IMR-90 (cell line): ENCODE data around the gene CEBPG. TPM values are rescaled to one million over a fixed set of nuclear protein-coding genes. Genes with fewer than 3 reads are reported as not detected.

Experiments
- ATAC-seq: fragments of 200-7000 bp; cut with Tn5 transposase; 2 replicates; pipeline ENCODE4 v1.9.1; 2020; ENCODE audit warnings: low read depth, mild to moderate bottlenecking, moderate library complexity
- BruUV-seq: library from RNA; stranded (reverse); fragments of 400-500 nt; replicated peaks from 2 replicates; lab custom pipeline; 2021; lab: Mats Ljungman, UMichigan
- CTCF ChIA-PET: fragments of 300-600 bp; formaldehyde crosslinking; extraction: SDS; loops from one replicate; lab custom pipeline; 2021; ENCODE audit warnings: antibody characterized with exemption; lab: Yijun Ruan, JAX
- POLR2A ChIA-PET: fragments of 300-600 bp; sonication (Branson Sonifier 250); formaldehyde crosslinking; loops from one replicate; lab custom pipeline; 2022; ENCODE audit warnings: antibody characterized with exemption; ENCODE audit not compliant: unreplicated experiment; lab: Charles Lee
- DNase-seq: peaks from one replicate; pipeline ENCODE4 v3.0.0; 2013
- H2AFZ ChIP-seq: replicated peaks from 2 replicates; pipeline ENCODE3; 2013; ENCODE audit warnings: low read length, mild to moderate bottlenecking; ENCODE audit not compliant: poor library complexity
- H2AK5ac ChIP-seq: 2 replicates; pipeline ENCODE4 v1.6.1; 2013; ENCODE audit warnings: low read depth, low read length, inconsistent platforms
- H2AK9ac ChIP-seq: replicated peaks from 2 replicates; pipeline ENCODE3; 2013; ENCODE audit warnings: mild to moderate bottlenecking, low read depth, low read length, moderate library complexity; ENCODE audit not compliant: poor library complexity
- H2BK120ac ChIP-seq: 2 replicates; pipeline ENCODE4 v1.6.1; 2013; ENCODE audit warnings: low read depth, low read length, inconsistent platforms
- H2BK15ac ChIP-seq: 3 replicates; pipeline ENCODE4 v1.6.1; 2013; ENCODE audit warnings: low read depth, low read length, inconsistent platforms
- H2BK20ac ChIP-seq: 2 replicates; pipeline ENCODE4 v1.6.1; 2013; ENCODE audit warnings: low read depth, mild to moderate bottlenecking, inconsistent platforms, low read length, moderate library complexity
- H2BK5ac ChIP-seq: 2 replicates; pipeline ENCODE4 v1.6.1; 2013; ENCODE audit warnings: mild to moderate bottlenecking, low read depth, low read length, inconsistent platforms; ENCODE audit not compliant: poor library complexity, severe bottlenecking
- H3K14ac ChIP-seq: replicated peaks from 2 replicates; pipeline ENCODE4 v1.6.1; 2013; ENCODE audit warnings: low read depth, low read length, inconsistent platforms
- H3K18ac ChIP-seq: 2 replicates; pipeline ENCODE4 v1.6.1; 2013; ENCODE audit warnings: low read depth, low read length, control low read depth
- H3K23ac ChIP-seq: 2 replicates; pipeline ENCODE4 v1.6.1; 2013; ENCODE audit warnings: low read depth, low read length, inconsistent platforms
- H3K27ac ChIP-seq: 2 replicates; pipeline ENCODE4 v1.5.1; 2013; ENCODE audit warnings: mild to moderate bottlenecking, control low read depth, low read length; ENCODE audit not compliant: insufficient read depth
- H3K27me3 ChIP-seq: 2 replicates; pipeline ENCODE4 v1.6.1; 2013; ENCODE audit warnings: low read length; ENCODE audit not compliant: control insufficient read depth, insufficient read depth
- H3K36me3 ChIP-seq: 2 replicates; pipeline ENCODE4 v1.6.1; 2013; ENCODE audit warnings: low read length, mixed read lengths; ENCODE audit not compliant: control insufficient read depth, insufficient read depth
- H3K4ac ChIP-seq: 2 replicates; pipeline ENCODE4 v1.6.1; 2013; ENCODE audit warnings: low read depth, low read length, inconsistent platforms
- H3K4me1 ChIP-seq: 2 replicates; pipeline ENCODE4 v1.6.1; 2013; ENCODE audit warnings: low read length, mixed read lengths; ENCODE audit not compliant: control insufficient read depth, insufficient read depth
- H3K4me2 ChIP-seq: 2 replicates; pipeline ENCODE4 v1.6.1; 2013; ENCODE audit warnings: low read depth, mild to moderate bottlenecking, control low read depth, low read length, moderate library complexity
- H3K4me3 ChIP-seq: 2 replicates; pipeline ENCODE4 v1.5.1; 2013; ENCODE audit warnings: low read depth, mild to moderate bottlenecking, control low read depth, low read length, moderate library complexity; ENCODE audit not compliant: insufficient read depth
- H3K56ac ChIP-seq: 2 replicates; pipeline ENCODE4 v1.6.1; 2013; ENCODE audit warnings: low read length, inconsistent platforms; ENCODE audit not compliant: insufficient read depth; ENCODE audit errors: extremely low read depth
- H3K79me1 ChIP-seq, 2 experiments: 2 replicates each; pipeline ENCODE4 v1.6.1; 2013; ENCODE audit warnings: low read length in 2 of 2, inconsistent platforms in 1 of 2, low read depth in 1 of 2
- H3K9ac ChIP-seq: 2 replicates; pipeline ENCODE4 v1.6.1; 2013; ENCODE audit warnings: low read depth, low read length, control low read depth
- H3K9me1 ChIP-seq: 2 replicates; pipeline ENCODE4 v1.6.1; 2013; ENCODE audit warnings: low read length, inconsistent platforms; ENCODE audit not compliant: insufficient read depth
- H3K9me3 ChIP-seq: 2 replicates; pipeline ENCODE4 v1.6.1; 2013; ENCODE audit warnings: low read length; ENCODE audit not compliant: control insufficient read depth, insufficient read depth
- H4K20me1 ChIP-seq: 2 replicates; pipeline ENCODE4 v1.6.1; 2013; ENCODE audit warnings: low read length, inconsistent platforms; ENCODE audit not compliant: insufficient read depth
- H4K5ac ChIP-seq: 2 replicates; pipeline ENCODE4 v1.6.1; 2013; ENCODE audit warnings: mild to moderate bottlenecking, low read depth, low read length, control low read depth
- H4K8ac ChIP-seq, 2 experiments: 2 replicates each; pipeline ENCODE4 v1.6.1; 2013; ENCODE audit warnings: low read depth in 2 of 2, low read length in 2 of 2, control low read depth in 1 of 2, inconsistent platforms in 1 of 2
- H4K91ac ChIP-seq: 2 replicates; pipeline ENCODE4 v1.6.1; 2013; ENCODE audit warnings: low read depth, low read length, inconsistent platforms; ENCODE audit not compliant: insufficient read depth
- BHLHE40 ChIP-seq: fragments of 150-350 bp; IDR thresholded peaks from 2 replicates; pipeline ENCODE4 v1.6.1; 2016; ENCODE audit warnings: mild to moderate bottlenecking, low read depth, low read length
- CEBPB ChIP-seq: IDR thresholded peaks from 2 replicates; pipeline ENCODE4 v1.6.1; 2012; ENCODE audit warnings: low read depth, low read length, improper control_type of control experiment
- ELK1 ChIP-seq: fragments of 150-350 bp; IDR thresholded peaks from 2 replicates; pipeline ENCODE4 v1.6.1; 2016; ENCODE audit warnings: low read depth, mild to moderate bottlenecking, low read length, moderate library complexity, borderline replicate concordance
- FOS ChIP-seq: fragments of 150-350 bp; IDR thresholded peaks from 2 replicates; pipeline ENCODE4 v1.6.1; 2016; ENCODE audit warnings: low read depth, low read length
- MAFK ChIP-seq: IDR thresholded peaks from 2 replicates; pipeline ENCODE4 v1.6.1; 2012; ENCODE audit warnings: low read depth, low read length, improper control_type of control experiment
- MAZ ChIP-seq: IDR thresholded peaks from 2 replicates; pipeline ENCODE4 v1.6.1; 2012; ENCODE audit warnings: low read depth, mild to moderate bottlenecking, low read length, improper control_type of control experiment, moderate library complexity, borderline replicate concordance
- MXI1 ChIP-seq: IDR thresholded peaks from 2 replicates; pipeline ENCODE4 v1.6.1; 2012; ENCODE audit warnings: low read depth, mild to moderate bottlenecking, low read length, moderate library complexity, borderline replicate concordance
- NFE2L2 ChIP-seq: fragments of 150-350 bp; IDR thresholded peaks from 2 replicates; pipeline ENCODE4 v1.6.1; 2016; ENCODE audit warnings: low read depth, mild to moderate bottlenecking, low read length
- POLR2A ChIP-seq: IDR thresholded peaks from 2 replicates; pipeline ENCODE4 v1.6.1; 2012; ENCODE audit warnings: mild to moderate bottlenecking, low read depth, low read length
- RAD21 ChIP-seq: IDR thresholded peaks from 2 replicates; pipeline ENCODE4 v1.6.1; 2012; ENCODE audit warnings: low read length, improper control_type of control experiment
- RCOR1 ChIP-seq: IDR thresholded peaks from 2 replicates; pipeline ENCODE4 v1.6.1; 2012; ENCODE audit warnings: mild to moderate bottlenecking, low read length, improper control_type of control experiment; ENCODE audit not compliant: insufficient replicate concordance
- SMC3 ChIP-seq: fragments of 150-350 bp; IDR thresholded peaks from 2 replicates; pipeline ENCODE4 v1.6.1; 2016; ENCODE audit warnings: low read depth, mild to moderate bottlenecking, antibody characterized with exemption, low read length, moderate library complexity
- USF2 ChIP-seq: fragments of 150-350 bp; IDR thresholded peaks from 2 replicates; pipeline ENCODE4 v1.6.1; 2017; ENCODE audit warnings: mild to moderate bottlenecking, antibody characterized with exemption, low read length, low read depth
- WGBS, 2 experiments: methylation state at CpG; one replicate each; pipeline versions ENCODE4 v1.1.5 to v1.1.7; 2013; ENCODE audit warnings: missing lambda C conversion rate in 2 of 2; ENCODE audit not compliant: insufficient read length in 1 of 2; ENCODE audit errors: extremely low coverage in 2 of 2; 5-methylcytosine and 5-hydroxymethylcytosine counted together
- dilution Hi-C: fragments of 300-500 bp; cut with HindIII; formaldehyde crosslinking; loops from one replicate; pipeline ENCODE4 v1.14.3; 2018; ENCODE audit warnings: low sequenced_read_pairs; ENCODE audit not compliant: unreplicated experiment
- in situ Hi-C: fragments of 300-500 bp; cut with MboI; formaldehyde crosslinking; loops from 3 replicates; pipeline ENCODE4 v1.14.3; 2019; ENCODE audit warnings: low sequenced_read_pairs, inconsistent platforms, mixed read lengths
- intact Hi-C: fragments of 100-400 bp; cut with micrococcal nuclease; formaldehyde crosslinking; loops from 2 replicates; pipeline ENCODE4 v1.10.0; 2022
- polyA plus RNA-seq, 3 experiments: library from polyadenylated mRNA; depleted of rRNA; stranded (reverse); fragments of >200 nt; gene quantifications; 2 replicates each; pipeline ENCODE4 v1.2.3, GENCODE V29; 2012; ENCODE audit warnings: low replicate concordance in 1 of 3
- total RNA-seq: library from RNA; depleted of rRNA; stranded (reverse); fragments of >200 nt; gene quantifications from 2 replicates; pipeline ENCODE4 v1.2.3, GENCODE V29; 2012
- TF ChIP-seq, protein P1 (sequence below): conservative IDR thresholded peaks from 2 replicates; pipeline ENCODE4 v1.5.1; 2012; ENCODE audit warnings: mild to moderate bottlenecking, low read depth, low read length, improper control_type of control experiment

The CEBPG gene
- total and polyA plus RNA-seq, 2 of the 4 experiments (the other 2 are of a cell fraction): 9.2 to 14.3 TPM

GRCh38 chr19:33420821-33421220 is 47.3 kb downstream of the CEBPG start:
- Histone ChIP-seq H3K27ac (no peak overlapping the region), H2AFZ (no peak overlapping the region), H3K27me3 (no peaks in the 10 kb centered on the region), H4K5ac (no peak overlapping the region), H2BK5ac (no peak overlapping the region), H3K4me3 (no peak overlapping the region), H4K8ac (no peak overlapping the region), H3K79me1 (no peaks in the 10 kb centered on the region), H4K91ac (no peak overlapping the region), H3K4me2 (no peak overlapping the region), H3K9me1 (peaks cover 3% of the 10 kb centered on the region; the same call in 1 of the 2 replicates), H3K36me3 (no peaks in the 10 kb centered on the region), H3K56ac (no peak overlapping the region), H4K20me1 (no peaks in the 10 kb centered on the region), H2AK5ac (no peak overlapping the region), H2BK15ac (no peak overlapping the region), H3K4ac (no peak overlapping the region), H2BK120ac (no peak overlapping the region), H3K9me3 (no peaks in the 10 kb centered on the region), H3K18ac (no peak overlapping the region), H3K9ac (no peak overlapping the region), H3K4me1 (no peaks in the 10 kb centered on the region; the same call in 1 of the 2 replicates), H3K14ac (no peak overlapping the region), H3K23ac (no peak overlapping the region), H2BK20ac (no peak overlapping the region), H2AK9ac (no peak overlapping the region)
- in situ Hi-C loops (no loop called here), intact Hi-C loops (no loop called here), dilution Hi-C loops (no loop called here)
- ChIA-PET CTCF (interaction anchor here (1.2 kb wide), 1 partner anchor 14 kb away, joined by 6 read pairs; no protein-coding TSS in a partner anchor), POLR2A (no interaction called here)
- DNase-seq: no peak
- ATAC-seq: no peak
- no TSS peak for BruUV-seq
- 100% methylated on average over 1 of the region's 9 CpGs; no CpG with 5 or more reads in 1 of the 2 experiments for WGBS, 2 experiments
- TF ChIP-seq USF2: no peak
- TF ChIP-seq RAD21: no peak
- TF ChIP-seq FOS: no peak
- no peak for TF ChIP-seq ELK1
- no peak for TF ChIP-seq CEBPB
- no peak for TF ChIP-seq MAFK
- TF ChIP-seq SMC3: no peak
- TF ChIP-seq RCOR1: no peak
- no peak for TF ChIP-seq BHLHE40
- TF ChIP-seq, protein P1, sequence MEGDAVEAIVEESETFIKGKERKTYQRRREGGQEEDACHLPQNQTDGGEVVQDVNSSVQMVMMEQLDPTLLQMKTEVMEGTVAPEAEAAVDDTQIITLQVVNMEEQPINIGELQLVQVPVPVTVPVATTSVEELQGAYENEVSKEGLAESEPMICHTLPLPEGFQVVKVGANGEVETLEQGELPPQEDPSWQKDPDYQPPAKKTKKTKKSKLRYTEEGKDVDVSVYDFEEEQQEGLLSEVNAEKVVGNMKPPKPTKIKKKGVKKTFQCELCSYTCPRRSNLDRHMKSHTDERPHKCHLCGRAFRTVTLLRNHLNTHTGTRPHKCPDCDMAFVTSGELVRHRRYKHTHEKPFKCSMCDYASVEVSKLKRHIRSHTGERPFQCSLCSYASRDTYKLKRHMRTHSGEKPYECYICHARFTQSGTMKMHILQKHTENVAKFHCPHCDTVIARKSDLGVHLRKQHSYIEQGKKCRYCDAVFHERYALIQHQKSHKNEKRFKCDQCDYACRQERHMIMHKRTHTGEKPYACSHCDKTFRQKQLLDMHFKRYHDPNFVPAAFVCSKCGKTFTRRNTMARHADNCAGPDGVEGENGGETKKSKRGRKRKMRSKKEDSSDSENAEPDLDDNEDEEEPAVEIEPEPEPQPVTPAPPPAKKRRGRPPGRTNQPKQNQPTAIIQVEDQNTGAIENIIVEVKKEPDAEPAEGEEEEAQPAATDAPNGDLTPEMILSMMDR: no peak
- TF ChIP-seq NFE2L2: no peak
- TF ChIP-seq MXI1: no peak
- TF ChIP-seq POLR2A: no peak
- TF ChIP-seq MAZ: no peak
